Neural cell (in vitro differentiated cells): ENCODE measurements around the gene ADGRB2. TPM values are rescaled to one million over a fixed set of nuclear protein-coding genes. Genes with fewer than 3 reads are reported as not detected.

ENCODE experiments used
- H2AFZ ChIP-seq: fragments of 200-600, 300-800 bp; sonication (generic), shearing (Covaris generic); 2 replicates; pipeline ENCODE4 v1.6.0; 2014; ENCODE audit warnings: low read depth, mild to moderate bottlenecking, antibody characterized with exemption, low read length, moderate library complexity
- H3F3A ChIP-seq: fragments of 200-600 bp; shearing (Covaris generic); 2 replicates; pipeline ENCODE4 v1.6.1; 2016; ENCODE audit warnings: mild to moderate bottlenecking, moderate library complexity, mixed read lengths, antibody characterized with exemption, low read length; ENCODE audit not compliant: insufficient read depth, poor library complexity, severe bottlenecking
- H3K27ac ChIP-seq: fragments of 200-600, 300-800 bp; sonication (generic), shearing (Covaris generic); 2 replicates; pipeline ENCODE4 v1.5.1; 2014; ENCODE audit warnings: mild to moderate bottlenecking, low read length, moderate library complexity
- H3K27me3 ChIP-seq: fragments of 300-800, 200-600 bp; sonication (generic), shearing (Covaris generic); 2 replicates; pipeline ENCODE4 v1.6.0; 2014; ENCODE audit warnings: mild to moderate bottlenecking, low read depth, low read length, moderate library complexity; ENCODE audit not compliant: insufficient read depth
- H3K36me3 ChIP-seq: fragments of 300-800, 200-600 bp; sonication (generic), shearing (Covaris generic); 2 replicates; pipeline ENCODE4 v1.5.1; 2014; ENCODE audit warnings: mild to moderate bottlenecking, antibody characterized with exemption, low read length, moderate library complexity; ENCODE audit not compliant: insufficient read depth
- H3K4me2 ChIP-seq: fragments of 300-800, 200-600 bp; sonication (generic), shearing (Covaris generic); 2 replicates; pipeline ENCODE4 v1.6.0; 2014; ENCODE audit warnings: mild to moderate bottlenecking, low read length
- H3K4me3 ChIP-seq: fragments of 300-800, 200-600 bp; sonication (generic), shearing (Covaris generic); 2 replicates; pipeline ENCODE4 v1.5.1; 2014; ENCODE audit warnings: mild to moderate bottlenecking, low read length, moderate library complexity
- H3K79me2 ChIP-seq: fragments of 200-600 bp; shearing (Covaris generic); replicated peaks from 2 replicates; pipeline ENCODE4 v1.6.0; 2014; ENCODE audit warnings: mild to moderate bottlenecking, low read length, moderate library complexity; ENCODE audit not compliant: insufficient read depth
- H3K9ac ChIP-seq: fragments of 300-800, 200-600 bp; sonication (generic), shearing (Covaris generic); 2 replicates; pipeline ENCODE4 v1.6.1; 2016; ENCODE audit warnings: mild to moderate bottlenecking, low read length, mixed read lengths
- H3K9me2 ChIP-seq: fragments of 200-600 bp; shearing (Covaris generic); 2 replicates; pipeline ENCODE4 v1.6.1; 2016; ENCODE audit warnings: mild to moderate bottlenecking, low read length, mixed read lengths; ENCODE audit not compliant: insufficient read depth
- H3K9me3 ChIP-seq: fragments of 200-600, 300-800 bp; sonication (generic), shearing (Covaris generic); 2 replicates; pipeline ENCODE4 v1.6.1; 2016; ENCODE audit warnings: mild to moderate bottlenecking, mixed run types, low read length, moderate library complexity, mixed read lengths
- H4K20me1 ChIP-seq: fragments of 200-600 bp; shearing (Covaris generic); 2 replicates; pipeline ENCODE4 v1.6.1; 2016; ENCODE audit warnings: mild to moderate bottlenecking, mixed run types; ENCODE audit not compliant: insufficient read depth
- EP300 ChIP-seq: fragments of 450-650 bp; conservative IDR thresholded peaks from 2 replicates; pipeline ENCODE4 v1.6.1; 2014; ENCODE audit warnings: antibody characterized with exemption, mild to moderate bottlenecking, moderate library complexity; ENCODE audit not compliant: poor library complexity, severe bottlenecking
- EZH2 ChIP-seq: fragments of 200-600, 300-800 bp; shearing (Covaris generic), sonication (generic); IDR thresholded peaks from 2 replicates; pipeline ENCODE4 v1.6.1; 2014; ENCODE audit warnings: antibody characterized with exemption, low read length, borderline replicate concordance, mild to moderate bottlenecking; ENCODE audit not compliant: insufficient read depth, poor library complexity, severe bottlenecking
- MXI1 ChIP-seq: fragments of 450-650 bp; conservative IDR thresholded peaks from 2 replicates; pipeline ENCODE4 v1.6.1; 2014; ENCODE audit warnings: antibody characterized with exemption, mild to moderate bottlenecking; ENCODE audit not compliant: poor library complexity, severe bottlenecking
- POLR2AphosphoS5 ChIP-seq: IDR thresholded peaks from 2 replicates; pipeline ENCODE4 v1.6.1; 2012
- RAD21 ChIP-seq: fragments of 450-650 bp; conservative IDR thresholded peaks from 2 replicates; pipeline ENCODE4 v1.6.1; 2014; ENCODE audit warnings: antibody characterized with exemption, mild to moderate bottlenecking, moderate library complexity
- REST ChIP-seq: IDR thresholded peaks from 2 replicates; pipeline ENCODE4 v1.6.1; 2012; ENCODE audit warnings: borderline replicate concordance
- SMC3 ChIP-seq: fragments of 450-650 bp; conservative IDR thresholded peaks from 2 replicates; pipeline ENCODE4 v1.6.1; 2014; ENCODE audit warnings: antibody characterized with exemption, mild to moderate bottlenecking, moderate library complexity; ENCODE audit not compliant: poor library complexity
- TAF1 ChIP-seq: IDR thresholded peaks from 2 replicates; pipeline ENCODE4 v1.6.1; 2012; ENCODE audit warnings: low read depth
- polyA plus RNA-seq: library from polyadenylated mRNA; depleted of rRNA; stranded (reverse); fragments of >200 nt; gene quantifications from 2 replicates; pipeline ENCODE4 v1.2.3, GENCODE V29; 2014
- TF ChIP-seq, protein P1 (sequence below): fragments of 450-650 bp; IDR thresholded peaks from 2 replicates; pipeline ENCODE4 v1.5.1; 2014; ENCODE audit warnings: antibody characterized with exemption, mild to moderate bottlenecking, moderate library complexity; ENCODE audit not compliant: poor library complexity, severe bottlenecking

The ADGRB2 gene
- polyA plus RNA-seq, 1 donor from 2014 or later, result 45.0 TPM

DNA sequence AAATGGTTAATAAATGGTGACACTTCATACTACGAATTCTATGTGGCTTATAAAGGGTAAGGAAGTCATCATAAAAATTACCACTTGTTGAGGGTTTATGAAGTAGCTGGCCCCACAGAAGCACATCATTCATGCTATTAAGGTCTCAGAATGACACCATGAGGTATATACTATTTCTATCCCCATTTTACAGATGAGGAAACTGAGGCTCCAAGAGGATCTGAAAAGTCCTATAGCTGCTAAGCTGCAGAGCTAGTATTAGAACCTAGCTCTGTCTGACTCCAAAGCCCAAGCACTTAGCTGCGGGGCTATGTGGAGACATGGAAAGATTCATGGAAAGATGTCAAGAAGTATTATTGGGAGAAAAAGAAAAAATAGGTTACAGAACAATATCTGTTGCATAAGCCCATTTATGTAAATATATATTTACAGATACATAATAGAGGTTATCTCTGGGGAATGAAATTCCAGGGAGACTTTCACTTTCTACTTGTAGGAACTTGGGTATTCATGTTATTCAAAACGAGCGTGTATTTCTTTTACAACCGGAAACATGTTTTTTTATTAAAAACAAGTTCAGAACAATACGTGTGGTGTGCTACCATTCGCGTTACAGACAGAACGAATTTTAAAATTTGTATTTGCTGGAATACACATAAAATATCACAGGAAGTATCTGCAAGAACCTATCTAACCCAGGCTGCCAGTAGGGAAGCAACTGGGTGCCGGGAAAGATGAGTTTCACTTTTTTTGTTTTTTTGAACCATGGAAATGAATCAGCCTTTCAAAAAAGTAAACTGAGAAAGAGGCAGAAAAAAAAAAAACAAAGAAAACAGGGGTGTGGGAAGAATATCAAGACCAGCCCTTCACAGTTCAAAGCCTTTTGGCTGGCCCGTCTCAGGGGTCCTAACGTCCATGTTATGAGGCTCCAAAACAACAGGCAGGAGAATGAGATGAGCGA, 38.3 kb upstream of the ADGRB2 start:
- Histone ChIP-seq H3K9me2 (no peaks in the 10 kb centered on the region), H3K9me3 (no peaks in the 10 kb centered on the region), H3K4me2 (no peak overlapping the region), H3F3A (no peaks in the 10 kb centered on the region), H4K20me1 (no peaks in the 10 kb centered on the region), H3K9ac (no peak overlapping the region), H3K27me3 (no peaks in the 10 kb centered on the region), H3K36me3 (no peaks in the 10 kb centered on the region), H3K27ac (no peak overlapping the region), H2AFZ (no peak overlapping the region), H3K79me2 (no peaks in the 10 kb centered on the region), H3K4me3 (no peak overlapping the region)
- TF ChIP-seq, protein P1, sequence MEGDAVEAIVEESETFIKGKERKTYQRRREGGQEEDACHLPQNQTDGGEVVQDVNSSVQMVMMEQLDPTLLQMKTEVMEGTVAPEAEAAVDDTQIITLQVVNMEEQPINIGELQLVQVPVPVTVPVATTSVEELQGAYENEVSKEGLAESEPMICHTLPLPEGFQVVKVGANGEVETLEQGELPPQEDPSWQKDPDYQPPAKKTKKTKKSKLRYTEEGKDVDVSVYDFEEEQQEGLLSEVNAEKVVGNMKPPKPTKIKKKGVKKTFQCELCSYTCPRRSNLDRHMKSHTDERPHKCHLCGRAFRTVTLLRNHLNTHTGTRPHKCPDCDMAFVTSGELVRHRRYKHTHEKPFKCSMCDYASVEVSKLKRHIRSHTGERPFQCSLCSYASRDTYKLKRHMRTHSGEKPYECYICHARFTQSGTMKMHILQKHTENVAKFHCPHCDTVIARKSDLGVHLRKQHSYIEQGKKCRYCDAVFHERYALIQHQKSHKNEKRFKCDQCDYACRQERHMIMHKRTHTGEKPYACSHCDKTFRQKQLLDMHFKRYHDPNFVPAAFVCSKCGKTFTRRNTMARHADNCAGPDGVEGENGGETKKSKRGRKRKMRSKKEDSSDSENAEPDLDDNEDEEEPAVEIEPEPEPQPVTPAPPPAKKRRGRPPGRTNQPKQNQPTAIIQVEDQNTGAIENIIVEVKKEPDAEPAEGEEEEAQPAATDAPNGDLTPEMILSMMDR, result no peak
- TF ChIP-seq MXI1, result no peak
- no peak for TF ChIP-seq TAF1
- TF ChIP-seq SMC3, result no peak
- TF ChIP-seq EP300, result no peak
- no peak for TF ChIP-seq REST
- TF ChIP-seq EZH2, result no peak
- no peak for TF ChIP-seq POLR2AphosphoS5
- TF ChIP-seq RAD21, result no peak

GRCh38 chr1:31801458-31801857, 37.3 kb upstream of the ADGRB2 start:
- Histone ChIP-seq H3K36me3 (no peaks in the 10 kb centered on the region), H3K27me3 (no peaks in the 10 kb centered on the region), H3K4me2 (no peak overlapping the region), H3K4me3 (no peak overlapping the region), H3K9me2 (no peaks in the 10 kb centered on the region), H3K9ac (no peak overlapping the region), H3F3A (no peaks in the 10 kb centered on the region), H4K20me1 (no peaks in the 10 kb centered on the region), H3K27ac (no peak overlapping the region), H3K9me3 (no peaks in the 10 kb centered on the region), H2AFZ (no peak overlapping the region), H3K79me2 (no peaks in the 10 kb centered on the region)
- TF ChIP-seq, protein P1, result no peak
- TF ChIP-seq POLR2AphosphoS5 (no peak), REST (no peak), EP300 (no peak), EZH2 (no peak), SMC3 (no peak), RAD21 (no peak), MXI1 (no peak), TAF1 (no peak)
